ENCODE results near the gene SOCS6. TPM values are rescaled to one million over a fixed set of nuclear protein-coding genes. Genes with fewer than 3 reads are reported as not detected.

The SOCS6 gene
- total and polyA plus RNA-seq, 2 donors (not counting 3 experiments of a cell fraction or from before 2014, with no cell fraction given), result 8.6 to 15.0 TPM

DNA sequence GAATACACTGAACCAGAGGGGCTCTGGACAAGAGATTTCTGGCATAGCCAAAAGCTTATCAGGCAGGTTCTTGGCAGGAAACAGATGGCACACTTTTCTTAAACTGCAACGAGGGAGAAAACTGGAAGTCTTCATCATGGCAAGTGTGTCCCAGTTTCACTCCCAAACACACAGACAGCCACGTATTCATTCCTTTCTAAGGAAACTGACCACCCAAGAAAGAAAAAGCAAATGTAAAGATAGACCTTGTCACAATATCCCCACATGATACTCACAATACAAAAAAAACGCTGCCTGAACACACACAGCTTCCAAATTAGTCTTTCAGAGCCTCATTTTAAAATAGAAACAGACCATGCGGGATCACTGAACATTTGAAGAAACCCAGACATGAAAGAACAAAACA lies 42.8 kb upstream of the SOCS6 start:
- intact Hi-C loops (cut with micrococcal nuclease), result no loop called here
- H3K9ac ChIP-seq (replicated peaks; ENCODE audit: extremely low read depth, insufficient read depth, low read length), result no peak overlapping the region
- no peaks in the 10 kb centered on the region for H3K9me1 ChIP-seq (replicated peaks; ENCODE audit: control insufficient read depth, extremely low read depth, insufficient read depth, low read length)
- H3K27me3 ChIP-seq (ENCODE audit: control insufficient read depth in 2 of 2, insufficient read depth in 2 of 2, low read length in 2 of 2), result peaks cover 4 to 12% of the 10 kb centered on the region in 2 experiments
- ChIA-PET POLR2A (no interaction called here), CTCF (interaction anchor here (1.1 to 1.7 kb wide), 3 partner anchors 10 to 188 kb away, joined by 3 to 4 read pairs (median 3); no protein-coding TSS in a partner anchor)
- no peak for TF ChIP-seq MYC (IDR thresholded peaks at IDR 0.05; ENCODE audit: low read depth, low read length)
- TF ChIP-seq EZH2 (IDR thresholded peaks at IDR 0.05; ENCODE audit: borderline replicate concordance, low read depth, low read length, severe bottlenecking), result no peak
- TF ChIP-seq POLR2AphosphoS5 (IDR thresholded peaks at IDR 0.05; ENCODE audit: insufficient read depth, low read depth, low read length), result no peak
- TF ChIP-seq, protein P1, sequence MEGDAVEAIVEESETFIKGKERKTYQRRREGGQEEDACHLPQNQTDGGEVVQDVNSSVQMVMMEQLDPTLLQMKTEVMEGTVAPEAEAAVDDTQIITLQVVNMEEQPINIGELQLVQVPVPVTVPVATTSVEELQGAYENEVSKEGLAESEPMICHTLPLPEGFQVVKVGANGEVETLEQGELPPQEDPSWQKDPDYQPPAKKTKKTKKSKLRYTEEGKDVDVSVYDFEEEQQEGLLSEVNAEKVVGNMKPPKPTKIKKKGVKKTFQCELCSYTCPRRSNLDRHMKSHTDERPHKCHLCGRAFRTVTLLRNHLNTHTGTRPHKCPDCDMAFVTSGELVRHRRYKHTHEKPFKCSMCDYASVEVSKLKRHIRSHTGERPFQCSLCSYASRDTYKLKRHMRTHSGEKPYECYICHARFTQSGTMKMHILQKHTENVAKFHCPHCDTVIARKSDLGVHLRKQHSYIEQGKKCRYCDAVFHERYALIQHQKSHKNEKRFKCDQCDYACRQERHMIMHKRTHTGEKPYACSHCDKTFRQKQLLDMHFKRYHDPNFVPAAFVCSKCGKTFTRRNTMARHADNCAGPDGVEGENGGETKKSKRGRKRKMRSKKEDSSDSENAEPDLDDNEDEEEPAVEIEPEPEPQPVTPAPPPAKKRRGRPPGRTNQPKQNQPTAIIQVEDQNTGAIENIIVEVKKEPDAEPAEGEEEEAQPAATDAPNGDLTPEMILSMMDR (IDR thresholded peaks at IDR 0.05; ENCODE audit: extremely low read depth in 1 of 2, insufficient read depth in 1 of 2, low read depth in 1 of 2, low read length in 2 of 2), result no peak
- no peak for TF ChIP-seq GATA2 (IDR thresholded peaks at IDR 0.05; ENCODE audit: insufficient read depth, insufficient read length, low read depth, low read length)
- TF ChIP-seq, protein P2, sequence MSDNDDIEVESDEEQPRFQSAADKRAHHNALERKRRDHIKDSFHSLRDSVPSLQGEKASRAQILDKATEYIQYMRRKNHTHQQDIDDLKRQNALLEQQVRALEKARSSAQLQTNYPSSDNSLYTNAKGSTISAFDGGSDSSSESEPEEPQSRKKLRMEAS (IDR thresholded peaks at IDR 0.05; ENCODE audit: insufficient read depth, insufficient read length), result no peak
- no peak for TF ChIP-seq JUN (IDR thresholded peaks at IDR 0.05; ENCODE audit: borderline replicate concordance, insufficient read depth, insufficient read length, low read depth)
- TF ChIP-seq FOS (IDR thresholded peaks at IDR 0.05; ENCODE audit: borderline replicate concordance, insufficient read depth, low read length), result no peak
- TF ChIP-seq POLR2A (IDR thresholded peaks at IDR 0.05; ENCODE audit: low read depth, low read length), result no peak
- DNase-seq (ENCODE audit: low read depth, low spot score), result peak; percentile 11
- no peak overlapping the region for H3K27ac ChIP-seq (ENCODE audit: insufficient read depth, low read depth, low read length)
- BruUV-seq (replicated peaks), result no TSS peak
- no peaks in the 10 kb centered on the region for H3K4me1 ChIP-seq (ENCODE audit: control insufficient read depth, extremely low read depth, insufficient read depth, low read length)
- no peaks in the 10 kb centered on the region for H4K20me1 ChIP-seq (replicated peaks; ENCODE audit: control insufficient read depth, extremely low read depth, insufficient read depth, low read length)
- no peaks in the 10 kb centered on the region for H3K36me3 ChIP-seq (ENCODE audit: control insufficient read depth in 2 of 2, extremely low read depth in 1 of 2, insufficient read depth in 2 of 2, low read length in 2 of 2)
- no peaks in the 10 kb centered on the region for H3K79me2 ChIP-seq (ENCODE audit: control insufficient read depth, insufficient read depth, low read length)
- H3K4me3 ChIP-seq (replicated peaks in 1 of 3; ENCODE audit: insufficient read depth in 1 of 3, low read depth in 1 of 3, low read length in 3 of 3), result no peak overlapping the region
- FAIRE-seq, result no peak
- dilution Hi-C loops (cut with MboI; ENCODE audit: extremely low pct_ligation_motif_present, low sequenced_read_pairs), result no loop called here
- H2AFZ ChIP-seq (ENCODE audit: low read depth, low read length), result peak overlapping the region; percentile 24
- no peaks in the 10 kb centered on the region for H3K9me3 ChIP-seq (replicated peaks; ENCODE audit: control insufficient read depth, insufficient read depth, low read length)
- H3K4me2 ChIP-seq (ENCODE audit: insufficient read depth, low read length), result no peak overlapping the region

Data from endothelial cell of umbilical vein (primary cell).